ENCODE measurements around the gene PCDHA12.

Gene PCDHA12

DNA sequence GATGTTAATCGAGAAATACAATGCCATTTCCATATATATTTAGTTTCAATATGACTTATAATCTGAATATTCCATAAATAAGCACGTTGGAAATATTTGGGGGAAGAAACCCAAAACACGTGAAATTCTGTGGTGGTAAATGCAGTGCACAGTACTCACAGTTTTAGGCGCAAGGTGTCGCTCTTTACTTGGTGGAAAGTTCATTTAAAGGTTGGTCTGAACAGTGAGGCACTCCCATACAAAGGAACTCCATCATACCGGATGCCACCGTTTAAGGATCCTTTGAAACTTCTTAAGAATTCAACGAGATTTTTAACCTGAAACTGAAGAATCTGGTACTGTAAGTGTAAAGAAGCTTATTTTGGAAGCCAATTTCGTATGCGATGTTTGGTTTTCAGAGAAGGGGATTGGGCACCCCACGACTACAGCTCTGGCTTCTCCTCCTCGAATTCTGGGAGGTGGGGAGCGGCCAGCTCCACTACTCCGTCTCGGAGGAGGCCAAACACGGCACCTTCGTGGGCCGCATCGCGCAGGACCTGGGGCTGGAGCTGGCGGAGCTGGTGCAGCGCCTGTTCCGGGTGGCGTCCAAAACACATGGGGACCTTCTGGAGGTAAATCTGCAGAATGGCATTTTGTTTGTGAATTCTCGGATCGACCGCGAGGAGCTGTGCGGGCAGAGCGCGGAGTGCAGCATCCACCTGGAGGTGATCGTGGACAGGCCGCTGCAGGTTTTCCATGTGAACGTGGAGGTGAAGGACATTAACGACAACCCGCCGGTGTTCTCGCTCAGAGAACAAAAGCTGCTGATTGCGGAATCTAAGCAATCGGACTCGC is 6.2 kb upstream of the PCDHA12 start, which contains the start of gene PCDHA11:
TSS of gene PCDHA11 (plus strand) at position 237 of the 834 bp plus-strand sequence. CDS start at position 384, 147 bp downstream.
- Histone ChIP-seq H2AK5ac (ENCODE audit: low read length, severe bottlenecking) (no peak within 1 kb of the TSS), H2BK15ac (ENCODE audit: low read depth, poor library complexity, severe bottlenecking) (no peak within 1 kb of the TSS), H3K36me3 (ENCODE audit: control insufficient read depth in 1 of 2, insufficient read depth in 2 of 2, low read depth in 1 of 2, low read length in 2 of 2) (peaks cover 0 to 18% of the 10 kb centered on the region in 2 experiments), H2BK12ac (ENCODE audit: low read length in 2 of 2) (no peak within 1 kb of the TSS), H2BK120ac (ENCODE audit: low read depth, low read length) (no peak within 1 kb of the TSS), H3K14ac (ENCODE audit: low read length in 2 of 2) (no peak within 1 kb of the TSS), H2AFZ (ENCODE audit: low read depth, low read length) (no peak within 1 kb of the TSS), H3K9me3 (ENCODE audit: control insufficient read depth, low read length) (peaks cover 63% of the 10 kb centered on the region), H3K4ac (ENCODE audit: low read depth in 1 of 2, low read length in 2 of 2) (no peak within 1 kb of the TSS), H3K9ac (ENCODE audit: low read length) (no peak within 1 kb of the TSS), H4K8ac (ENCODE audit: low read length) (no peak within 1 kb of the TSS), H3K4me2 (ENCODE audit: low read length, poor library complexity, severe bottlenecking) (no peak within 1 kb of the TSS), H3K18ac (ENCODE audit: low read depth in 1 of 2, low read length in 2 of 2) (no peak within 1 kb of the TSS), H3K27ac (ENCODE audit: low read length, poor library complexity, severe bottlenecking) (no peak within 1 kb of the TSS), H3K23ac (ENCODE audit: low read length in 2 of 2) (no peak within 1 kb of the TSS), H3K27me3 (ENCODE audit: control insufficient read depth in 1 of 2, insufficient read depth in 1 of 2, low read length in 2 of 2) (no peaks in the 10 kb centered on the region), H3K79me1 (replicated peaks; ENCODE audit: low read length, poor library complexity, severe bottlenecking) (no peaks in the 10 kb centered on the region), H3K4me3 (ENCODE audit: insufficient read depth in 1 of 2, low read depth in 1 of 2, low read length in 2 of 2) (peak within 1 kb of the TSS in 1 of 2 experiments; percentile 36), H2BK5ac (ENCODE audit: low read depth, low read length, poor library complexity, severe bottlenecking) (no peak within 1 kb of the TSS), H3K4me1 (ENCODE audit: control insufficient read depth, insufficient read depth, low read depth, low read length) (no peaks in the 10 kb centered on the region), H4K91ac (ENCODE audit: low read length) (no peak within 1 kb of the TSS)
- 83% methylated on average over 40 of the region's 41 CpGs for WGBS
- DNase-seq = no peak

GRCh38 chr5:140869555-140869886 is 5.6 kb upstream of the PCDHA12 start:
- H3K36me3 ChIP-seq (ENCODE audit: control insufficient read depth in 1 of 2, insufficient read depth in 2 of 2, low read depth in 1 of 2, low read length in 2 of 2) = peaks cover 0 to 18% of the 10 kb centered on the region in 2 experiments
- DNase-seq = no peak
- no peak overlapping the region for H3K14ac ChIP-seq (ENCODE audit: low read length in 2 of 2)
- no peak overlapping the region for H3K4ac ChIP-seq (ENCODE audit: low read depth in 1 of 2, low read length in 2 of 2)
- H3K18ac ChIP-seq (ENCODE audit: low read depth in 1 of 2, low read length in 2 of 2) = no peak overlapping the region
- no peaks in the 10 kb centered on the region for H3K27me3 ChIP-seq (ENCODE audit: control insufficient read depth in 1 of 2, insufficient read depth in 1 of 2, low read length in 2 of 2)
- no peak overlapping the region for H2AK5ac ChIP-seq (ENCODE audit: low read length, severe bottlenecking)
- H3K27ac ChIP-seq (ENCODE audit: low read length, poor library complexity, severe bottlenecking) = no peak overlapping the region
- H3K9me3 ChIP-seq (ENCODE audit: control insufficient read depth, low read length) = peaks cover 64% of the 10 kb centered on the region
- no peak overlapping the region for H3K4me2 ChIP-seq (ENCODE audit: low read length, poor library complexity, severe bottlenecking)
- no peak overlapping the region for H2BK120ac ChIP-seq (ENCODE audit: low read depth, low read length)
- H3K4me3 ChIP-seq (ENCODE audit: insufficient read depth in 1 of 2, low read depth in 1 of 2, low read length in 2 of 2) = no peak overlapping the region
- no peak overlapping the region for H3K9ac ChIP-seq (ENCODE audit: low read length)
- no peak overlapping the region for H2BK5ac ChIP-seq (ENCODE audit: low read depth, low read length, poor library complexity, severe bottlenecking)
- H3K4me1 ChIP-seq (ENCODE audit: control insufficient read depth, insufficient read depth, low read depth, low read length) = no peaks in the 10 kb centered on the region
- H4K8ac ChIP-seq (ENCODE audit: low read length) = no peak overlapping the region
- H2BK15ac ChIP-seq (ENCODE audit: low read depth, poor library complexity, severe bottlenecking) = no peak overlapping the region
- H4K91ac ChIP-seq (ENCODE audit: low read length) = no peak overlapping the region
- H3K23ac ChIP-seq (ENCODE audit: low read length in 2 of 2) = no peak overlapping the region
- no peaks in the 10 kb centered on the region for H3K79me1 ChIP-seq (replicated peaks; ENCODE audit: low read length, poor library complexity, severe bottlenecking)
- H2BK12ac ChIP-seq (ENCODE audit: low read length in 2 of 2) = no peak overlapping the region
- 95% methylated on average over 5 of the region's 5 CpGs for WGBS
- no peak overlapping the region for H2AFZ ChIP-seq (ENCODE audit: low read depth, low read length)

- 98% methylated on average over 114 of the region's 114 CpGs for WGBS
- Histone ChIP-seq H3K18ac (ENCODE audit: low read depth in 1 of 2, low read length in 2 of 2) (no peak overlapping the region), H2BK120ac (ENCODE audit: low read depth, low read length) (no peak overlapping the region), H3K4me2 (ENCODE audit: low read length, poor library complexity, severe bottlenecking) (no peak overlapping the region), H2BK5ac (ENCODE audit: low read depth, low read length, poor library complexity, severe bottlenecking) (no peak overlapping the region), H2AFZ (ENCODE audit: low read depth, low read length) (no peak overlapping the region), H3K27me3 (ENCODE audit: control insufficient read depth in 1 of 2, insufficient read depth in 1 of 2, low read length in 2 of 2) (no peaks in the 10 kb centered on the region), H3K27ac (ENCODE audit: low read length, poor library complexity, severe bottlenecking) (no peak overlapping the region), H3K9me3 (ENCODE audit: control insufficient read depth, low read length) (peaks cover 64% of the 10 kb centered on the region), H4K91ac (ENCODE audit: low read length) (no peak overlapping the region), H2BK12ac (ENCODE audit: low read length in 2 of 2) (no peak overlapping the region), H3K4me3 (ENCODE audit: insufficient read depth in 1 of 2, low read depth in 1 of 2, low read length in 2 of 2) (no peak overlapping the region), H3K4ac (ENCODE audit: low read depth in 1 of 2, low read length in 2 of 2) (no peak overlapping the region), H3K36me3 (ENCODE audit: control insufficient read depth in 1 of 2, insufficient read depth in 2 of 2, low read depth in 1 of 2, low read length in 2 of 2) (peaks cover 0 to 18% of the 10 kb centered on the region in 2 experiments), H3K14ac (ENCODE audit: low read length in 2 of 2) (no peak overlapping the region), H3K4me1 (ENCODE audit: control insufficient read depth, insufficient read depth, low read depth, low read length) (no peaks in the 10 kb centered on the region), H2AK5ac (ENCODE audit: low read length, severe bottlenecking) (no peak overlapping the region), H3K23ac (ENCODE audit: low read length in 2 of 2) (no peak overlapping the region), H3K9ac (ENCODE audit: low read length) (no peak overlapping the region), H2BK15ac (ENCODE audit: low read depth, poor library complexity, severe bottlenecking) (no peak overlapping the region), H3K79me1 (replicated peaks; ENCODE audit: low read length, poor library complexity, severe bottlenecking) (no peaks in the 10 kb centered on the region), H4K8ac (ENCODE audit: low read length) (no peak overlapping the region)
- no peak for DNase-seq
Observed at GRCh38 chr5:140870221-140871201, 4.6 kb upstream of the PCDHA12 start.

All from mesenchymal stem cell (in vitro differentiated cells and primary cell).